A673 (cell line): ENCODE data around the gene ENPP1. TPM values are rescaled to one million over a fixed set of nuclear protein-coding genes. Genes with fewer than 3 reads are reported as not detected.

Experiments
- BruUV-seq: library from RNA; stranded (reverse); fragments of 400-500 nt; replicated peaks from 2 replicates; lab custom pipeline; 2021; lab: Mats Ljungman, UMichigan
- CTCF ChIA-PET: fragments of 300-600 bp; sonication (Branson Sonifier 250); formaldehyde crosslinking; loops from one replicate; lab custom pipeline; 2022; ENCODE audit warnings: antibody characterized with exemption; lab: Charles Lee
- POLR2A ChIA-PET: fragments of 300-600 bp; sonication (Branson Sonifier 250); formaldehyde crosslinking; loops from one replicate; lab custom pipeline; 2022; ENCODE audit warnings: antibody characterized with exemption; ENCODE audit not compliant: low non-redundant PET; lab: Charles Lee
- DNase-seq: peaks from one replicate; pipeline ENCODE4 v3.0.0-alpha.2; 2015; ENCODE audit warnings: low spot score
- H3K27ac ChIP-seq: fragments of 200-600 bp; sonication (generic); 2 replicates; pipeline ENCODE4 v1.5.1; 2016; ENCODE audit warnings: mixed run types, low read depth, mild to moderate bottlenecking, mixed read lengths, antibody characterized with exemption, low read length; ENCODE audit not compliant: poor library complexity, severe bottlenecking
- H3K27me3 ChIP-seq: fragments of 200-600 bp; sonication (generic); replicated peaks from 2 replicates; pipeline ENCODE4 v1.6.1; 2017; ENCODE audit warnings: mixed run types, low read depth, mild to moderate bottlenecking, mixed read lengths, antibody characterized with exemption, low read length; ENCODE audit not compliant: insufficient read depth, poor library complexity
- H3K36me3 ChIP-seq: fragments of 200-600 bp; sonication (generic); 2 replicates; pipeline ENCODE4 v1.6.1; 2016; ENCODE audit warnings: mixed run types, mild to moderate bottlenecking, mixed read lengths, antibody characterized with exemption, low read length; ENCODE audit not compliant: insufficient read depth, poor library complexity, severe bottlenecking
- H3K4me1 ChIP-seq: fragments of 200-600 bp; sonication (generic); 2 replicates; pipeline ENCODE4 v1.6.1; 2017; ENCODE audit warnings: mixed run types, mild to moderate bottlenecking, mixed read lengths, antibody characterized with exemption, low read length; ENCODE audit not compliant: insufficient read depth, poor library complexity, severe bottlenecking
- H3K4me3 ChIP-seq: fragments of 200-600 bp; sonication (generic); 2 replicates; pipeline ENCODE4 v1.5.1; 2016; ENCODE audit warnings: low read depth, mixed run types, mild to moderate bottlenecking, mixed read lengths, low read length; ENCODE audit not compliant: poor library complexity, severe bottlenecking
- H3K9me3 ChIP-seq: fragments of 200-600 bp; sonication (generic); 2 replicates; pipeline ENCODE4 v1.6.1; 2016; ENCODE audit warnings: mixed run types, low read depth, mild to moderate bottlenecking, mixed read lengths, antibody characterized with exemption, low read length; ENCODE audit not compliant: poor library complexity, severe bottlenecking
- EZH2 ChIP-seq: fragments of 200-600 bp; sonication (generic); IDR thresholded peaks from 2 replicates; pipeline ENCODE4 v1.6.1; 2017; ENCODE audit warnings: borderline replicate concordance, low read depth, mild to moderate bottlenecking, mixed read lengths, antibody characterized with exemption, low read length; ENCODE audit not compliant: poor library complexity, severe bottlenecking
- intact Hi-C: fragments of 100-400 bp; cut with micrococcal nuclease; formaldehyde crosslinking; loops from one replicate; pipeline ENCODE4 v1.10.0; 2022; ENCODE audit not compliant: unreplicated experiment
- total RNA-seq: library from RNA; stranded (reverse); gene quantifications from 2 replicates; pipeline ENCODE4 v1.2.3, GENCODE V29; 2021
- TF ChIP-seq, protein P1 (sequence below): fragments of 300-800, 200-600 bp; sonication (generic); conservative IDR thresholded peaks from 2 replicates; pipeline ENCODE4 v1.5.1; 2017; ENCODE audit warnings: low read depth, mild to moderate bottlenecking, antibody characterized with exemption, low read length, moderate library complexity, mixed read lengths

Gene ENPP1
- total RNA-seq, 1 experiment from 2014 or later: 19.5 TPM

DNA sequence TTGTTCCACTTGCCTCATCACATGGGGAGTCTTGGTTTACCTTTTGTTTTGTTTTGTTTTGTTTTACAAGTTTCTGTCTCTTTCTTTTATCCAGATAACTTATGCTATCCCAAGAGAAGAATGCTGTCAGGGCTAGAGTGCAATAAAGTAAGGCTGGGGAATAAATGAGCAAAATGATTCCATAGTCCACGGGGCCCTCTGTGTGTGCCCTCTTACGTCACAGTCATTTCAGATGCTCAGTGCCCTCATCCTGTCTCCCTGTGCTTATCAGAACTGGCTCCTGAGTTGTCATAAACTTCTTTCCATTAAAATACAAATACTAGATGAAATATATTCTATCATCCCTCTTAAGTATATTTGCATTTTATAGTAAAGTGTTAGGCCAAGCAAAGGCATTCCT is 30.8 kb upstream of the ENPP1 start:
- ChIA-PET POLR2A (no interaction called here), CTCF (no interaction called here)
- Histone ChIP-seq H3K4me1 (no peaks in the 10 kb centered on the region), H3K36me3 (no peaks in the 10 kb centered on the region), H3K27me3 (no peaks in the 10 kb centered on the region), H3K9me3 (no peaks in the 10 kb centered on the region), H3K27ac (no peak overlapping the region), H3K4me3 (no peak overlapping the region)
- TF ChIP-seq, protein P1, sequence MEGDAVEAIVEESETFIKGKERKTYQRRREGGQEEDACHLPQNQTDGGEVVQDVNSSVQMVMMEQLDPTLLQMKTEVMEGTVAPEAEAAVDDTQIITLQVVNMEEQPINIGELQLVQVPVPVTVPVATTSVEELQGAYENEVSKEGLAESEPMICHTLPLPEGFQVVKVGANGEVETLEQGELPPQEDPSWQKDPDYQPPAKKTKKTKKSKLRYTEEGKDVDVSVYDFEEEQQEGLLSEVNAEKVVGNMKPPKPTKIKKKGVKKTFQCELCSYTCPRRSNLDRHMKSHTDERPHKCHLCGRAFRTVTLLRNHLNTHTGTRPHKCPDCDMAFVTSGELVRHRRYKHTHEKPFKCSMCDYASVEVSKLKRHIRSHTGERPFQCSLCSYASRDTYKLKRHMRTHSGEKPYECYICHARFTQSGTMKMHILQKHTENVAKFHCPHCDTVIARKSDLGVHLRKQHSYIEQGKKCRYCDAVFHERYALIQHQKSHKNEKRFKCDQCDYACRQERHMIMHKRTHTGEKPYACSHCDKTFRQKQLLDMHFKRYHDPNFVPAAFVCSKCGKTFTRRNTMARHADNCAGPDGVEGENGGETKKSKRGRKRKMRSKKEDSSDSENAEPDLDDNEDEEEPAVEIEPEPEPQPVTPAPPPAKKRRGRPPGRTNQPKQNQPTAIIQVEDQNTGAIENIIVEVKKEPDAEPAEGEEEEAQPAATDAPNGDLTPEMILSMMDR: no peak
- TF ChIP-seq EZH2: no peak
- DNase-seq: no peak
- intact Hi-C loops: no loop called here
- BruUV-seq: no TSS peak

DNA sequence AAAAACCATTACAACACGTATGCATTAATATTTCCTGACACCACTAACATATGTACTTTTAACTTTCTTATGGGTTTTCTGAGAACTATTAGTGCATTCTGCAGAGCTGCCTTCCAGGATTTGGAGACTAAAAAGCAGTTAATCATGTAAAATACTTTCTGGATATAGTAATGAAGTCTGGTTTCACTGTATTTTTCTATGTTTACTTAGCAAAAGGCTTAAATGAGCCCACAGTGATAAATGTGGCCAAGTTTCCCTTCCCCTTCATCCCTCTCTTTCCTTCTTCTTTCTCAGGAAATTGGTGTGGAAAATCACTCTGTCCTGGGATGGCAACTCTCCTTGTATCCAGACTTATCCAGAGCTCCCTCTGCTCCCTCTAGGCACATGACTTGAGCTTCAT is 29.7 kb upstream of the ENPP1 start:
- no peaks in the 10 kb centered on the region for H3K9me3 ChIP-seq
- TF ChIP-seq, protein P1: no peak
- no peak for TF ChIP-seq EZH2
- DNase-seq: no peak
- BruUV-seq: no TSS peak
- no peaks in the 10 kb centered on the region for H3K27me3 ChIP-seq
- POLR2A ChIA-PET: no interaction called here
- intact Hi-C loops: no loop called here
- no peak overlapping the region for H3K4me3 ChIP-seq
- H3K4me1 ChIP-seq: no peaks in the 10 kb centered on the region
- no peak overlapping the region for H3K27ac ChIP-seq
- CTCF ChIA-PET: no interaction called here
- H3K36me3 ChIP-seq: no peaks in the 10 kb centered on the region

DNA sequence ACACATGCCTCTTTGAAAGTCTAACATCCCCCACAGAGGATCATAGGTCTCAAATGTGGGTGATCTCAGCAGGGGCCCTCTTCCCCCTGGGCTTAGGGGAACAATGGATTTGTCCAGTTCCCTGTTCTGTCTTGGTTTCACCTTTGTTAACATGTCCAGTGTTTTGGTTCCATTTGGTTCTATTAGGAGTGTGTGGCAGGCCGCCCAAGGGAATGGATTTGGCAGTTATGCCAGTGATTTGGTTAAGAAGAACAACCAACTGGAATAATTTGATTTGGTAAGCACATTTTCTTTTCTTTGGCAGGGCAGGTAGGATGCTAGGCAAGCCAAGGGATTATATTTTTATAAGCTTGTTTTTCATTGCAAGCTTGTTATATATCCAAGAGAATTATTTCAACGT is 28.5 kb upstream of the ENPP1 start:
- Histone ChIP-seq H3K27me3 (no peaks in the 10 kb centered on the region), H3K9me3 (no peaks in the 10 kb centered on the region), H3K4me3 (no peak overlapping the region), H3K36me3 (no peaks in the 10 kb centered on the region), H3K27ac (no peak overlapping the region), H3K4me1 (no peaks in the 10 kb centered on the region)
- intact Hi-C loops: no loop called here
- CTCF ChIA-PET: no interaction called here
- no peak for DNase-seq
- no peak for TF ChIP-seq EZH2
- POLR2A ChIA-PET: no interaction called here
- no TSS peak for BruUV-seq

DNA sequence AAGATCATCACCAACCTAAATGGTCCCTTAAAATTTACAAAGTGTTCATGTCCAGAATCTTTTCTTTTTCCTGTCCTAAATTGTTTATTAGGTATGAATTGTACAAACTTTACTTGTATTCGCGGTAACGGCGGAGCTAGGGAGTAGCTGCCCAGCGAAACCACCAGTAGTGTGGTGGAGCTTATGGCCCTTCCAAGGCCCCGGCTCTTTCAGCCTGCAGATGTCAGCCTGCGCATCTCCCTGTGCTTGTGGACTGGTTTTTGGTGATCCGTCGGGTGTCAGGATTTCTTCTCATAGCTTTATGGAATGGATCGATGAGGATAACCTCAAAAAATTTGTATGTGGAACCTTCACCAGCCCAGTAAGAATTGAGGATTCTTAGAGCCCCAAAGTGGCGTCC is 27.2 kb upstream of the ENPP1 start:
- Histone ChIP-seq H3K36me3 (no peaks in the 10 kb centered on the region), H3K27me3 (no peaks in the 10 kb centered on the region), H3K4me3 (no peak overlapping the region), H3K9me3 (no peaks in the 10 kb centered on the region), H3K4me1 (no peaks in the 10 kb centered on the region), H3K27ac (no peak overlapping the region)
- POLR2A ChIA-PET: no interaction called here
- no TSS peak for BruUV-seq
- intact Hi-C loops: no loop called here
- no peak for DNase-seq
- TF ChIP-seq EZH2: no peak
- TF ChIP-seq, protein P1: no peak
- CTCF ChIA-PET: no interaction called here
